ENCODE measurements around the gene ITLN1.
A peak's percentile ranks its signal among the peaks of the same experiment; 100 is the strongest.

ITLN1 gene

DNA sequence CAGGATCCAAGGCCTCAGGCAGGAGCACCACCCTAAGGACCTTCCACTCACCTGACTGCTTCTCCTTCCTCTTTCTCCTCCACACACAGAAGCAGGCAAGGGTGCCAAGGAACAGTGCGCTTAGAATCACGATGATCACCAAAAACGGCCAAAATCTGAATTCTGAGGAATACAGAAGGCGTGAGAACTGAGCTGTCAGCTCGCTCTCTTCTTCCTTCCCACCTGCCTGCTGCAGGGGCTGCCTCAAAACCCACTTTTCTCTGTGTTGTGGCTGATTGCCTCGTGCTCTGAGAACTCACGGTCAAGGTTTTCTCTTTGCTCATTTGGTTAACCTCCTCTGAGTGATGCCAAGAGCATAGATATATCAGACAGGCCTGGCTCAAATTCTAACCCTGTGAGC lies 46.1 kb downstream of the ITLN1 start:
- Mint-ChIP-seq H3K27ac (peak overlapping the region; percentile 82 to 94), H3K36me3 (ENCODE audit: insufficient read depth) (peaks cover 40% of the 10 kb centered on the region), H3K4me3 (peak overlapping the region; percentile 73 to 80), H3K4me1 (ENCODE audit: low read depth in 2 of 2) (peaks cover 63 to 85% of the 10 kb centered on the region in 2 donors), H3K9me3 (no peaks in the 10 kb centered on the region), H3K27me3 (no peaks in the 10 kb centered on the region)
- DNase-seq (peak in 1 of 3 experiments; percentile 23), ATAC-seq (replicated peaks) (no peak)

DNA sequence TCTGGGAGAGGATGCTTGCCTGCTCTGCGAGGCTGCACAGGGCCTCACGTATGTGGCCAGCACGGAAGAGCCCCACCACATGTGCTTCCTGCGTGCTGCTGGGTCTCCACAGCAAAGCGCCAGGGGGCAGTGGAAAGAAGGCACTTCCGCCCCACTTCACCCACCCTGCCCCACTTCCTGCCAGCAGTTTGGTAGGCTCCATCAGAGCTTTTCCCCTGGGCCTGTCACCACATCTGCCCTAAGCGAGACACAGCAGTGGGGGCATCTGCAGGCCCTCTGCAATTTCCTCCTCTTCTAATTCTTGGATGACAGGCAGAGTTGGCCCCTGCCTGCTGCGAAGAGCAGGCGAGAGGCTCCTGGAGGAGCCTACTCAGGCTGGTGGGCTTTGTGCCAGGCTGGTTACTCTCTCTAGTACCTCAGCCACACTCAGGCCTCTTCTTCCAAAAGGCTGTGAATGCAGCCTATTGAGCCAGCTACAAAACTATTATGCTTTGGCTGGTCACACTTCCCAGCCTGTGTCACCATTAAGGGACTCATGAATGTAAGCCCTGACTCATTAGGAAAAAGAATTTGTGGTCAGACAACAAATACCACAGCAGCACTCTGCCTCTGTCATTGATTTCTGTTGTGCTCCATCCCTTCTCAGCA lies 47.3 kb downstream of the ITLN1 start:
- H3K27me3 Mint-ChIP-seq, result no peaks in the 10 kb centered on the region
- DNase-seq (peak; percentile 82 to 84 (median 83)), ATAC-seq (replicated peaks) (peak; percentile 97)
- H3K9me3 Mint-ChIP-seq, result no peaks in the 10 kb centered on the region
- H3K36me3 Mint-ChIP-seq (ENCODE audit: insufficient read depth), result peaks cover 47% of the 10 kb centered on the region
- H3K27ac Mint-ChIP-seq, result peak overlapping the region; percentile 82 to 94
- peaks cover 66 to 85% of the 10 kb centered on the region in 2 donors for H3K4me1 Mint-ChIP-seq (ENCODE audit: low read depth in 2 of 2)
- H3K4me3 Mint-ChIP-seq, result peak overlapping the region; percentile 73 to 80

DNA sequence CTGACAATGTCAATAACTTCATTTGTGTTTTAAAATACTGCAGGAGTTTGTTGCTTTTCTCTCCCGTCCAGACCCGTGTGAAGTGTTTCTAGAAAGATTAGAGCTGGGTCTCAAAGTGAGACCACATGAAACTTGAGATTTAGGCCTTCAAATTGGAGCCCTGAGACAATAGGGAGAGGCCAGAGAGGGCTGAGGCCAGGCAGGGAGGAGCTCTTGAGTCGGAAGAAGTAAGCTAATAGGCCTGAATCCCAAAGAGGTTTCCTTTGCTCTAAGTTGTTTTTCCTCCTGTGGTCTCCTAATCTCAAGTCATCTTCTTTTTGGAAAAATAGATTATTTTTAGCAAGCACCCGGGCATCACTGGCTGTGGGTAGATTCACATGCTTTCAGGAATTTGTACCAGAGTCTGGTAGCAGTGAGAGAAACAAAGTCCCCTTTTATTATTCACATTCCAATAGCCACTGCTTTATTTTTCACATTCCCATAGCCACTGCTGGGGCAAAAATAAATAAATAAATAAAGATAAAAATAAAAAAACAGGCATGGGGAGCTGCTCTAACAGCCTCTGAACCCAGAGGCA lies 47.9 kb downstream of the ITLN1 start:
- no peaks in the 10 kb centered on the region for H3K9me3 Mint-ChIP-seq
- peak overlapping the region; percentile 63 to 94 for H3K27ac Mint-ChIP-seq
- DNase-seq (no peak), ATAC-seq (replicated peaks) (no peak)
- H3K27me3 Mint-ChIP-seq, result no peaks in the 10 kb centered on the region
- peaks cover 47% of the 10 kb centered on the region for H3K36me3 Mint-ChIP-seq (ENCODE audit: insufficient read depth)
- peak overlapping the region; percentile 71 to 73 for H3K4me3 Mint-ChIP-seq
- H3K4me1 Mint-ChIP-seq (ENCODE audit: low read depth in 2 of 2), result peaks cover 62 to 79% of the 10 kb centered on the region in 2 donors

DNA sequence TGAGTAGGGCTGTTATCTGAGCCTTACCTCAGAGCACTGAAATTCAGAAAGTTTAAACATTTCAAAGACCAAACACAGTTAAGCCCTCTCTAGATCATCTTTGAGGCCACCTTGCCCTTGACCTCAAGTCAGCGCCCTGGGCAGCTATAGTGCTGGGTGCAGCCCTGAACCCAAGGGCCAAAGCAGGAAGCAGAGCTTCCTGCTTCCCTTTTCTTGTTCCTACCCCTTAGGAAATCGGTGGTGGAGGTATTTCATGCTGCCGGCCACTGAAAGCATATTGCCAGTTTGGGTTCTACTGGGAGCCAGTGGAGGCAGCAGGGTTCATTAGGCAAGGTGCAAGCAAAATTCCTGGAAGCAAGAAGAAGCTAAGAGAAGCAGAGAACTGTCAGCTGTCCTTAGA lies 48.4 kb downstream of the ITLN1 start:
- Mint-ChIP-seq H3K4me3 (peak overlapping the region; percentile 71 to 73), H3K9me3 (no peaks in the 10 kb centered on the region), H3K4me1 (ENCODE audit: low read depth in 2 of 2) (peaks cover 59 to 74% of the 10 kb centered on the region in 2 donors), H3K27ac (peak overlapping the region; percentile 63 to 94), H3K27me3 (no peaks in the 10 kb centered on the region), H3K36me3 (ENCODE audit: insufficient read depth) (peaks cover 50% of the 10 kb centered on the region)
- no peak for DNase-seq
- no peak for ATAC-seq (replicated peaks)

DNA sequence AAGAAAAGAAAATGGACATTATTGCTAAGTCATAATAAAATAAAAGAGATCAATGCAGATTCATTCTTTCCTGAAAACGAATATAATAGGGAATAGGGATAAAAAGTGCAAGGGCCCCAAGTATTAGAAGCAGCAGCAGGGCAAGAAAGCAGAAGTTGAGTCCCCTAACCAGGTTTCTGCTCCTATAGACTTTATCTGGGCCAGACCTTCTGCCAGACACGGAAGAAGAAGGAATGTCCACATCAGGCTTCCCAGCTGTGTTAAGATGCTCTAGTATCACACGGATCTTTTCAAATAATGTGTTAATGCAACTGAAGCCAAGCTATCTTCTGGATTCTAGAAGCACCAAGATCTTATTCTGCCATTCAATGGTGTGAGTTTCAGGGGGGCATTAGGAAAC lies 49.2 kb downstream of the ITLN1 start:
- ATAC-seq (replicated peaks) (no peak), DNase-seq (no peak)
- Mint-ChIP-seq H3K36me3 (ENCODE audit: insufficient read depth) (peaks cover 55% of the 10 kb centered on the region), H3K4me1 (ENCODE audit: low read depth in 2 of 2) (peaks cover 59 to 71% of the 10 kb centered on the region in 2 donors), H3K9me3 (no peaks in the 10 kb centered on the region), H3K4me3 (peak overlapping the region; percentile 71 to 73), H3K27ac (peak overlapping the region; percentile 63 to 94), H3K27me3 (no peaks in the 10 kb centered on the region)

DNA sequence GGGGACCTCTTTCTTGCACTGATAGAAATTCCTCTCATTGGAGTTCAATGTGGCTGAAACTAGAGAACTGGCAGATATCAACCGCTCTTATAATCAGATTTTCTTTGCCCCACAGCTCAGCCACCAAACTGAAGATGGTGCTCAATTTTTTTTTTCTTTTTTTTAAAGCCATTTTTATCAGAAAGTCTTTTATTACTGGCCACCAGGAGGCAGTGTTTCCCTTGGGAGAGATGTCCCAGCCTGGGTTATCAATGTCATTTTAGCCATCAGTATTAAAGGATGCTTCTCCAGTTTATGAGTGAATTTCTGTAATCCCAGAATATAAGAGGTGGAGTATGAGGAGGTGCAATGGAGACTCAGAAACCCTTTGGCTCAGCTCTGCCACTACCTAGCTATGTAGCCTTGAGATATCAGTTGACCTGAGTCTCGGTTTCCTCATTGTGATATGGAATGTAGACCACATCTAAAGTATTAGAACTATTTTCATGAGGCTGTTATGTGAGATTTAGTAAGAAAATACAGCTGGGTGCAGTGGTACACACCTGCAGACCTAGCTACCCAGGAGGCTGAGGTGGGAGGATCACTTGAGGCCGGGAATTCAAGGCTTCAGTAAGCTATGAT lies 49.9 kb downstream of the ITLN1 start:
- peak; percentile 49 to 52 (median 50) for DNase-seq
- Mint-ChIP-seq H3K27me3 (no peaks in the 10 kb centered on the region), H3K4me3 (peak overlapping the region; percentile 32 to 42), H3K9me3 (no peaks in the 10 kb centered on the region), H3K36me3 (ENCODE audit: insufficient read depth) (peaks cover 57% of the 10 kb centered on the region), H3K27ac (peak overlapping the region; percentile 88 to 92), H3K4me1 (ENCODE audit: low read depth in 2 of 2) (peaks cover 61 to 72% of the 10 kb centered on the region in 2 donors)
- no peak for ATAC-seq (replicated peaks)

DNA sequence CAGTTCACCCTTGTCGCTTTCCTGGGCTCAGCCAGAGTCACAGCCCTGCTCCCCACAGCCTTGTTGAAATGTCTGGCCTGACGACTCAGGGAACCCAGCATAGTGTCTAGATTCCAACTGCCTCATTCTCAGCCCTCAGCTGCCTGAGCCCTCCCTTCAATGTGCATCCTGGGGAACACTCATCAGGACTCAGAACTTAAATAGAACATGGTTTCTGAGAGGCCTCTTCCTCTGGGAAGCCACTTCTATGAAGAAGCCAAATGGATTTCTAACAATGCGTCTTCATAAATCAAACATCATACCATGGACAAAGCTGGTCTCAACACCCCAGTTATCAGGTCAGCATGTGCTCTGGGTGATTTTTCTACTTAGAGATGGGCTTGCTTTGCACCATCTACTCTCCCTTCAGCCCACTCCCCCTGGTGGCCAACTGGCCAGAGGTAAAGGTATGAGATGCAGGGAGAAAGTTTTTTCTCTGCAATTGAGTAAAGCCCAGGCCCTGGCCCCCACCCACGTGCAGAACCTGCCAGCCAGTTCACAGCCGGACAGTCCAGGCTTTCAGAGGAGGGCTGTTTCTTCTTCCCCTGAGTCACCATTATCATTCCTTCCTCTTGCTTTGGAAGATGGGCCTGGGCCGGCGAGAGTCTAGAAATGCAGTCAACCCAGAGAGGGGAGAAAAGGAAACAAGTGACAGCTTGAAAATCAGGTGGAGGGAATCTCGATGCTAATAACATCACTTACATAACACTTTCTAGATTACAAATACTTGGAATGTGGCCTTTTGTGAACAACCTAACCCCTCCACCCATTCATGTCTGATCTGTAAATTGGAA lies 54.4 kb downstream of the ITLN1 start:
- Mint-ChIP-seq H3K27me3 (no peaks in the 10 kb centered on the region), H3K9me3 (no peaks in the 10 kb centered on the region), H3K4me3 (no peak overlapping the region), H3K4me1 (ENCODE audit: low read depth in 2 of 2) (peaks cover 35 to 40% of the 10 kb centered on the region in 2 donors), H3K36me3 (ENCODE audit: insufficient read depth) (peaks cover 60% of the 10 kb centered on the region), H3K27ac (peak overlapping the region; percentile 71 to 90)
- ATAC-seq (replicated peaks) (peak; percentile 78), DNase-seq (peak; percentile 65 to 70 (median 67))

DNA sequence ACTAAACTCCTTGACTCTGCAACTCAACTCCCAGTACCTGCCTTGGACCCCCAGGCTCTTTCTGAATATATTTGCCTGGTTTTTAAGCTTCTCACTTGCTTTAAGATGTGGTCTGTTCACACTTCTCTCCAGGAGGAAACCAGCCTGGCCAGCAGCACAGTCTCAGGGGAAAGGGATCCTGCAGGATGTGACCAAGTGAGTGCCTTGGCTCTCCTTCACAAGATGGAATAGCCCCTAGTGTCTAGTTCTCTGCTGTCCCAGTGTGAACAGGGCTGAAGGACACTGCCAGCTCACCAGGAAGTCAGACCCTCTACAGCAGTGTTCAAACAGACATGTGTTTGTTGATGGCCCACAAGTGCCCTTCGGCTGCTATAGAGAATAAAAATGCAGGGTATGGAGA lies 55.2 kb downstream of the ITLN1 start:
- Mint-ChIP-seq H3K27ac (peak overlapping the region; percentile 71 to 90), H3K9me3 (no peaks in the 10 kb centered on the region), H3K27me3 (no peaks in the 10 kb centered on the region), H3K36me3 (ENCODE audit: insufficient read depth) (peaks cover 60% of the 10 kb centered on the region), H3K4me3 (no peak overlapping the region), H3K4me1 (ENCODE audit: low read depth in 2 of 2) (peaks cover 30 to 32% of the 10 kb centered on the region in 2 donors)
- DNase-seq, result no peak
- no peak for ATAC-seq (replicated peaks)

DNA sequence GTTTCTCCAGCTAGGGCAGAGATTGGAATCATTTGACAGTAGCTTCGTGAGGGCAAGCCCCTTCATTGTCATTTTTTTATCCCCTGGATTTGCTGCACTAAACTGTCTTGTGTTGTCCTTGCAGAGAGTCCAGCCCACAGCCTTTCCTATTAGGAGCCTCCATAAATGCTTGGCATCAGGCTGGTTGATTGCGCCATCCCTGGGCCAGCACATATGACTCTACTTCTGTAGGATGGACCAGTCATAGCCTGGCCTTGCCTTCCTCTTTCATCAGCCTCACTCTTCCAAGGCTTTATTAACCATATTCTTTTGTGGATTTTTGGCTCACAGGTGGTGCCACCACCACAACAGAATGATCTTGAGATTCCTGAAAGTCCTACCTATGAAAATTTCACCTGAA lies 57.6 kb downstream of the ITLN1 start:
- DNase-seq, result no peak
- no peak overlapping the region for H3K4me3 Mint-ChIP-seq
- ATAC-seq (replicated peaks), result no peak
- H3K36me3 Mint-ChIP-seq (ENCODE audit: insufficient read depth), result peaks cover 56% of the 10 kb centered on the region
- peak overlapping the region; percentile 71 to 87 for H3K27ac Mint-ChIP-seq
- H3K9me3 Mint-ChIP-seq, result no peaks in the 10 kb centered on the region
- peaks cover 14 to 16% of the 10 kb centered on the region in 2 donors for H3K4me1 Mint-ChIP-seq (ENCODE audit: low read depth in 2 of 2)
- no peaks in the 10 kb centered on the region for H3K27me3 Mint-ChIP-seq

DNA sequence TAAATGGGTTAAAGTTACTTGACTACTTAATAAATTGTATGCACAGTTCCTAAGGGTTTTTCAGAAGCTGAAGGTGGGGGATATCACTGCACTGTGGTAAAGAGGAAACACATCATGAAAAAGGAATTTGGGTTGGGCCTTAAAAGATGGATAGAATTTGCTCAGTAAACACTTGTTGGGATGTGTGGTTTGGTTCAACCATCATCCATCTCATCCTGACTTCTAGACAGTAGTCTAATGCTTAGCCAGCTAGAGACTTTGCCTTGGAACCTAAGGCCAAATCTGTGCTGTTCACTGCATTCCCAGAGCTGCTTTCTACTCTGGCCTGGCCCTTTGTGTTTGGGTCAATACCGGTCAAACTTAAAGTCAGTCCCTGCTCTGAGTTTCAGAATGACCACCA lies 58.4 kb downstream of the ITLN1 start:
- peaks cover 54% of the 10 kb centered on the region for H3K36me3 Mint-ChIP-seq (ENCODE audit: insufficient read depth)
- no peaks in the 10 kb centered on the region for H3K9me3 Mint-ChIP-seq
- H3K4me3 Mint-ChIP-seq, result no peak overlapping the region
- peaks cover 16% of the 10 kb centered on the region in 2 donors for H3K4me1 Mint-ChIP-seq (ENCODE audit: low read depth in 2 of 2)
- no peak for DNase-seq
- H3K27me3 Mint-ChIP-seq, result no peaks in the 10 kb centered on the region
- peak overlapping the region; percentile 85 to 87 for H3K27ac Mint-ChIP-seq
- ATAC-seq (replicated peaks), result no peak
